GM06990 (cell line): ENCODE measurements around the gene RCC2.
A peak's percentile ranks its signal among the peaks of the same experiment; 100 is the strongest.

Experiments used
- DNase-seq: peaks from one replicate; pipeline ENCODE4 v3.0.0-alpha.2; 2011; ENCODE audit not compliant: insufficient read length; ENCODE audit errors: extremely low read depth
- H3K27me3 ChIP-seq: replicated peaks from 2 replicates; pipeline ENCODE4 v1.6.0; 2011; ENCODE audit warnings: low read length; ENCODE audit not compliant: control insufficient read depth, insufficient read depth
- H3K36me3 ChIP-seq: 2 replicates; pipeline ENCODE4 v1.5.1; 2011; ENCODE audit warnings: low read length; ENCODE audit not compliant: control insufficient read depth, insufficient read depth
- H3K4me3 ChIP-seq: replicated peaks from 2 replicates; pipeline ENCODE4 v1.5.1; 2011; ENCODE audit warnings: low read depth, mild to moderate bottlenecking, control low read depth, low read length
- CTCF ChIP-seq: IDR thresholded peaks from 2 replicates; pipeline ENCODE4 v1.5.1; 2011; ENCODE audit warnings: low read length, control low read depth, mild to moderate bottlenecking, inconsistent platforms; ENCODE audit not compliant: insufficient read depth, poor library complexity, severe bottlenecking

RCC2 gene

GRCh38 chr1:17400725-17401341 is 38.6 kb downstream of the RCC2 start:
- Histone ChIP-seq H3K4me3 (no peak overlapping the region), H3K36me3 (no peaks in the 10 kb centered on the region), H3K27me3 (no peaks in the 10 kb centered on the region)
- peak; percentile 16 for TF ChIP-seq CTCF
- no peak for DNase-seq

DNA sequence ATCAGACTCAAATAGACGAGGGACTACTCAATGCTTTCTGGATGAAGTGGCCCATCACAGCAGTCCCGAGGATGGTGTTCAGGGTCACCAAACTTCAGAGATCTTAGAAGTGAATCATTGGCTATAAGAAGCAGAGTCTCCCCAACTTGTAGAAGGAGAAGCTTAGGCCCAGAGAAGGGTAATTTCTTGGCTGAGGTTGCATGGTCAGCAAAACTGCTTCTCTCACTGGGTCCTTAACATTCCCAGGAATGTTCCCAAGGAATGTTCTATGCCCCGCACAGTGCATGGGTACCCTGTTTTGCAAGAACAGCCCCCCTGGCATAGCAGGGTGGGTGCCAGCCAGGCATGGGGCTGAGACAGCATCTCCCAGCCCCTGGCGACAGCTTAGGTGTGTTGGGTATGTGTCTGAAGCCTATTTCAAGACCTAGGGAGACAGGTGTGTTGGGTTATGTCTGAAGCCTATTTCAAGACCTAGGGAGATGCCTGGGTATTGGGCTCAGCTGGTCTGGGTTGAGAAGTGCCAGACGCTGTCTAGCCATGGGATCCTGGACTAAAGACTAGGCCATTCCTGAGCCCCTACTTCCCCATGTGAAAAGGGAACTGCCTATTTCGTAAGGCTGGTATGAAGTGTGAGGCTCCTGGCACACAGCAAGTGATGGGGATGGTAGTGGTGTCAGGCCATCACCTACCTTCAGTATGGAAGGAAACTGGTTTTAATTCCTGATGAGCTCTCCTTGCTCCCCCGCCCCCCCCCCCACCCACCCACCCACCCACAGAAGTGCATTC is 41.4 kb downstream of the RCC2 start:
- no peaks in the 10 kb centered on the region for H3K36me3 ChIP-seq
- TF ChIP-seq CTCF: no peak
- no peak overlapping the region for H3K4me3 ChIP-seq
- DNase-seq: no peak
- no peaks in the 10 kb centered on the region for H3K27me3 ChIP-seq

DNA sequence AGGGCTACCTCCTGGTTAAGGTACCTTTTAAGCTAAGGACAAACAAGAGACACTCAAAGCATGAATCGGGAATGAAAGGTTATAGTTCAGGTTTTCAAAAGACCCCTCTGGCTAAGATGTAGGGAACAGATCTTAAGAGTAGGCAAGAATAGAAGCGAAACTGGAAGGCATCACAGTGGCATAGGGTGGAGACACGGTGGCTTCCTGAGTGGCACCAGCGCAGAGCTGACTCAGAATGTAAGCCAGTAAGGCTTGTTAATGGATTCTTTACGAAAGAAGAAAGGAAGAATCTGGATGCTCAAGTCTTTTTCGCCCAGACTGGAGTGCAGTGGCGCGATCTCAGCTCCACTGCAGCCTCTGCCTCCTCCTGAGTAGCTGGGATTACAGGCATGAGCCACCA is 46.2 kb downstream of the RCC2 start:
- peaks cover 2% of the 10 kb centered on the region; the same call in 1 of the 2 replicates for H3K27me3 ChIP-seq
- TF ChIP-seq CTCF: no peak

GRCh38 chr1:17392199-17392740 is 47.2 kb downstream of the RCC2 start:
- no peak overlapping the region for H3K4me3 ChIP-seq
- DNase-seq: no peak
- TF ChIP-seq CTCF: no peak
- H3K27me3 ChIP-seq: peaks cover 2% of the 10 kb centered on the region; the same call in 1 of the 2 replicates
- H3K36me3 ChIP-seq: no peaks in the 10 kb centered on the region

More for the DNA sequence above, 46.2 kb downstream of the RCC2 start:
- no peak overlapping the region for H3K4me3 ChIP-seq
- DNase-seq: no peak
- H3K36me3 ChIP-seq: no peaks in the 10 kb centered on the region

- no peaks in the 10 kb centered on the region for H3K36me3 ChIP-seq
- H3K4me3 ChIP-seq: no peak overlapping the region
- no peak for DNase-seq
- H3K27me3 ChIP-seq: no peaks in the 10 kb centered on the region; the same call in none of the 2 replicates
- TF ChIP-seq CTCF: no peak
These were observed 58.3 kb downstream of the RCC2 start for GRCh38 chr1:17381161-17381560.
